RKO (cell line): Measurements from ENCODE around the gene HINFP.

ENCODE experiments used
- DNase-seq: peaks from one replicate; pipeline ENCODE4 v3.0.0-alpha.2; 2016; ENCODE audit warnings: low spot score

HINFP gene, protein sequence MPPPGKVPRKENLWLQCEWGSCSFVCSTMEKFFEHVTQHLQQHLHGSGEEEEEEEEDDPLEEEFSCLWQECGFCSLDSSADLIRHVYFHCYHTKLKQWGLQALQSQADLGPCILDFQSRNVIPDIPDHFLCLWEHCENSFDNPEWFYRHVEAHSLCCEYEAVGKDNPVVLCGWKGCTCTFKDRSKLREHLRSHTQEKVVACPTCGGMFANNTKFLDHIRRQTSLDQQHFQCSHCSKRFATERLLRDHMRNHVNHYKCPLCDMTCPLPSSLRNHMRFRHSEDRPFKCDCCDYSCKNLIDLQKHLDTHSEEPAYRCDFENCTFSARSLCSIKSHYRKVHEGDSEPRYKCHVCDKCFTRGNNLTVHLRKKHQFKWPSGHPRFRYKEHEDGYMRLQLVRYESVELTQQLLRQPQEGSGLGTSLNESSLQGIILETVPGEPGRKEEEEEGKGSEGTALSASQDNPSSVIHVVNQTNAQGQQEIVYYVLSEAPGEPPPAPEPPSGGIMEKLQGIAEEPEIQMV

DNA sequence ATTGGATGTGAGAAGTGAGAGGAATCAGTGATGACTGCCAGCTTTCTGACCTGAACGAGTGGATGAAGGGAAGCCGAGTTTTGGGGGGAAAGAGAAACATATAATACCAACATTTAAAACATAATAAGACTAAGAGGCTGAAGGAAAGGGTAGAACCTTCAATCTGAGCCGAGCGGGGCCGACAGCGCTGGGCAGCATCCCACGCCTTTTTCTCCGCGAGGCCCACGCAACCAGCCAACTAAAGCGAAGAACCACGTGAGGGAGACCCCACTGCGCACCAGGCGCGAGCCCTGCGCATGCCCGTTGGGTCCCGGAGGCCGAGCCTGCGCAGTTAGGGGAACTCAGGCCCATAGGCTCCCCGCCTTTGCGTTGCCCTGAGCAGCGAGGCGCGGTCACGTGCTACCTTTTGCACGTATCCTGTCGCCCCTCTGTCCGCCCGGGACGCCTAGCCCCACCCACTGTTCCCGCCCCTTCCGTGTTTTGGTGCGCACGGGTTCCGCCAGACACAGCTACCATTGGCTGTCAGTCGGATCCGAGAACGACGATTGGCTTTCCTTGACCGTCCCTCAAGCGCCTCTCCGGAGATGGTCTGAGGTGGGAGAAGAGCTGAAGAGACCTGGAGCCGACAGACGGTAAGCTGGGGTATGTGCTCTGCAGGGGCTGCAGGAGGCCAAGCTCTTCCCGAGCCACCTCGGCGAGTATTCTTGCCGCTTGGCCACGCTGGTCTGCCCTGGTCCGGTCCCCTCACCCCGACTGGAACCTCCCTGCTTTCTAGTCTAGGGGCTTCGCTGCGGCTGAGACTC is at the start of gene HINFP:
HINFP (plus strand) TSS at position 573 of the 803 bp plus-strand sequence. CDS start 5,365 bp downstream, outside the sequence.
- peak; percentile 99 for DNase-seq

DNA sequence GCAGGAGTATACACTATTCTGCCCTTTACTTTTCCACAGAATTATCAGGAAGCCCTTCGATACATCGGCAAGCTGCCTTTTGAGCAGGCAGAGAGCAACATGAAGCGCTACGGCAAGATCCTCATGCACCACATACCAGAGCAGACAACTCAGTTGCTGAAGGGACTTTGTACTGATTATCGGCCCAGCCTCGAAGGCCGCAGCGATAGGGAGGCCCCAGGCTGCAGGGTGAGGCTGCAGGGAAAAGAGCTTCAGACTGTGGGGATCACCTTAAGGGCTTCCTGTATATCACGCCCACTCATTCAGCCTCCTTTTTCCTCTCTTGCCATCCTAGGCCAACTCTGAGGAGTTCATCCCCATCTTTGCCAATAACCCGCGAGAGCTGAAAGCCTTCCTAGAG is 43.5 kb upstream of the HINFP start:
- no peak for DNase-seq

DNA sequence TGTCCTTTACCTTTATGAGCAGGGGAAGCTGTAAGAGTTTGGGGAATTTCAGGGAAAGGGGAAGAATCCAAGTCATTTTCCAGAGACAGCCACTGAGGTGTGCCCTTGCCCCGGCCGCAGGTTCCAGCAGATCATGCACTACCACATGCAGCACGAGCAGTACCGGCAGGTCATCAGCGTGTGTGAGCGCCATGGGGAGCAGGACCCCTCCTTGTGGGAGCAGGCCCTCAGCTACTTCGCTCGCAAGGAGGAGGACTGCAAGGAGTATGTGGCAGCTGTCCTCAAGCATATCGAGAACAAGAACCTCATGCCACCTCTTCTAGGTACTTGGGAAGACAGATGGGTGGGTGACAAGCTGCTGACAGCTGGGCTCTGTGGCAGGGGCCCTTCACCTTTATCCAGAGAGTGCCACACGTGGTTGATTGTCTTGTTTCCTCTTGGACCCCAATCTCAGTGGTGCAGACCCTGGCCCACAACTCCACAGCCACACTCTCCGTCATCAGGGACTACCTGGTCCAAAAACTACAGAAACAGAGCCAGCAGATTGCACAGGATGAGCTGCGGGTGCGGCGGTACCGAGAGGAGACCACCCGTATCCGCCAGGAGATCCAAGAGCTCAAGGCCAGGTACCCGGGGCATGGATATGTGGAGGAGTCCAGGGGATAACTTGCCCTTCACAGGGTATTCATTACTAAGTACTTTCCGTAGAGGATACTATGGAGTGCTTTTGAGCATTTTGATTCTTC is 42.5 kb upstream of the HINFP start:
- DNase-seq: no peak

DNA sequence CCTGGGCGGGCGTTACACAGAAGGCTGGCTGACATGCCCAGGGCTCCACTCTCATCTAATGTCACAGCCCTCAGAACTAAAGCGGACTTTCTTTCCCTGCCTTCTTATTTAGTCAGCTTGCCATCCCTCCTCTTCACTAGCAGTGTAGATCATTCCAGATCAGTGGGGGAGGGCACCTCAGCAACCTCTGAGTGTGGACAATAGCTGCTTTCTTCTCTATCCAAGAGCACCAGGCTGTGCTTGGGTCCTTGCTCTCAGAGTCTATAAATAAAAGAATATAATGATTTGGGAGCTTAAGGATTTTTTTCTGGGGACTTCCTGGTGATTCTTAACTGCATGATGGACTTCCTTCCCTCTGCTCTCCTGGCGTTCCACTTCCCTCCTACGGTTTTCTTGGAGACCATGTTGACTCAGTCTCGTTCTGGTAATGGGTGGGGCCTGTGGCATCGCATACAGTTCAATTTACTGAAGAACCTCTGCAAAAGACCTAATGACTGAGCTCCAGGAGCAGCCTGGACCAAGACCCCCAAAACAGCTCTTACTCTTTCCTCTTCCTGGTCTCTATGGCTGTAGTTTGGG is 39.6 kb upstream of the HINFP start:
- DNase-seq: no peak

DNA sequence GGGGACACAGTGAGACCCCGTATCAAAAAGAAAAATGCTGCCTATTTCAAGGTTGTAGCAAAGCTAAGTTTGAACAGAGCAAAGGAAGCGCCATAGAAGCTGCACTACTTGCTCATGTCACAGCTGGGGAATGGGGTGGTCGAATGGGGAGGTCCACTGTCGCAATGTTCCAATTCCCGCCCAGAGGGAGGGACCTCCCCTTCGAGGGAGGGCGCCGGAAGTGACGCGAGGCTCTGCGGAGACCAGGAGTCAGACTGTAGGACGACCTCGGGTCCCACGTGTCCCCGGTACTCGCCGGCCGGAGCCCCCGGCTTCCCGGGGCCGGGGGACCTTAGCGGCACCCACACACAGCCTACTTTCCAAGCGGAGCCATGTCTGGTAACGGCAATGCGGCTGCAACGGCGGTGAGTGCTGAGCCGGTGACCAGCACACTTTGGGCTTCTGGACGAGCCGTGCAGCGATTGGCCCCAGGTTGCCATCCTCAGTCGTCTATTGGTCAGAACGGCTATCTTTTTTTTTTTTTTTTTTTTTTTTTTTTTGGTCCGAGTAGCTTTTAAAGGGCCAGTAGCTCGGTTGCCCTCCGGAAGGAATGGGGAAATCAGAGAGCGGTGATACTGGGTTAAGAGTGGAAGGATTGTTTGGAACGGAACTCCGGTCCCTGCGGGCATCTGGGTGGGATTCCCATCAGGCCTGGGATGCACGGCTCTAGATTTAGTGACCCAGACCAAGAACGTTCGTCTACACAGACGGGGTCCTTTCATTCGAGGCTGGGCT is 36.5 kb upstream of the HINFP start, which contains the start of gene HMBS:
HMBS (plus strand) TSS at position 219 of the 774 bp plus-strand sequence; CDS start at position 372, 153 bp downstream.
- peak; percentile 94 for DNase-seq

DNA sequence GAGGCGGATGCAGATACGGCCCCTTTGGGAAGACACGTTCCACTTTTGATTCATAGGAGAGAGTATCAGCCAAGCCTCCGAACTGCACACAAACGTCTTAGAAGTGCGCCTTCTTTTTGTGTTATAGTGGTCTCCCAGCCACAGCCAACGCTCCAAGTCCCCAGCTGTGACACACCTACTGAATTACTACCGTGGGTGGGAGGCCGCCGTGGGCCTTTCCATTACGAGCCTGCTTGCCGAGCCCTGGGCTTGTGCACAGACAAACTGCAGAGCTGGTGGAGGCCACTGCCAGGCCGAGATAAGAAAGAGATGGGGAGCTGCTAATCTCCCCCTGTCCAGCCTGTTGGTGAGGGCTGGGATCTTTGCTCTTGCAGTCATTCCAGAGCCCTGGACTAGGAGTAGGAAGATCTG is 35.9 kb upstream of the HINFP start:
- DNase-seq: peak; percentile 61

DNA sequence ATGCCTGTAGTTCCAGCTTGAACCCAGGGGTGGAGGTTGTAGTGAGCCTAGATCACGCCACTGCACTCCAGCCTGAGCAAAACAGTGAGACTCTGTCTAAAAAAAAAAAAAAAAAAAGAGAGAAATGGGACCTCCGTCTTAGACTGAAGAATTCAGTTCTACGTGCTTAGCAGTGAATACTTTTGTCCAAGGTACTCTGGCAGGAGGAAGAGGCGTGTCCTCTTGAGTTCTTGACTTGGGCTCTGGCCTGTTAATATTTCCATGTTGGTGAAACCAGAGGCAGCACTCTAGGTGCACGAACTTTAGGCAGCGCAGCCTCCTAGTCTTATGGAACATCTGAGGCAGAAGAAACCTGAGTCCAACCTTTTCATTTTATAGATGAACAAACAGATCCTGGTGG is 34.3 kb upstream of the HINFP start:
- no peak for DNase-seq

DNA sequence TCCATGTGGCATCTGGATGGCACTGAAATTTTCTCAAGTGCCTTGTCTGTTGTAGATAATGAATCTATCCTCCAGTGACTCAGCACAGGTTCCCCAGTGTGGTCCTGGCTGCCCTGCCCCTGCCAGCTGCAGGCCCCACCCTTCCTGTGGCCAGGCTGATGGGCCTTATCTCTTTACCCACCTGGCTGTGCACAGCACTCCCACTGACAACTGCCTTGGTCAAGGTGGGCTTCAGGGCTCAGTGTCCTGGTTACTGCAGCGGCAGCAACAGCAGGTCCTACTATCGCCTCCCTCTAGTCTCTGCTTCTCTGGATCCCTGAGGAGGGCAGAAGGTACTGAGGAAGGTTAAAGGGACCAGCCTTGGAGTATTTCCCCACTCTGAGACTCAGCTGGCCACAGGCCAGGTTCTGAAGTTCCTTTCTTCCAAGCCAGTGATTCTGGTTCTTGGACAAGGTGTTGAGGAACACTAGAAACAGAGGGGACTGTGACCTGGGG is 33.6 kb upstream of the HINFP start:
- DNase-seq: no peak

DNA sequence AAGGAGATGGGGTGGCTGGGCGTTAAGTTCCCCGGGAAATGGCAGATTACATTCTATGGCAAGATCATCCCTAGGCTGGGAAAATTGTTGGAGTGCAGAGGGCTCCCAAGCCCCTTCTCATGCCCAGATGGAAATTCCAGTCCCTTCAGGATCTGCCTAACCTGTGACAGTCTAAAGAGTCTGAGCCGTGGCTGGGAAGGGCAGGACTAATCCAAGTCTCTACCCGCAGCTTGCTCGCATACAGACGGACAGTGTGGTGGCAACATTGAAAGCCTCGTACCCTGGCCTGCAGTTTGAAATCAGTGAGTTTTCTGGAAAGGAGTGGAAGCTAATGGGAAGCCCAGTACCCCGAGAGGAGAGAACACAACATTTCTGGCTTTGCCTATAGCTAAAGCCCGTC is 33.0 kb upstream of the HINFP start:
- no peak for DNase-seq

DNA sequence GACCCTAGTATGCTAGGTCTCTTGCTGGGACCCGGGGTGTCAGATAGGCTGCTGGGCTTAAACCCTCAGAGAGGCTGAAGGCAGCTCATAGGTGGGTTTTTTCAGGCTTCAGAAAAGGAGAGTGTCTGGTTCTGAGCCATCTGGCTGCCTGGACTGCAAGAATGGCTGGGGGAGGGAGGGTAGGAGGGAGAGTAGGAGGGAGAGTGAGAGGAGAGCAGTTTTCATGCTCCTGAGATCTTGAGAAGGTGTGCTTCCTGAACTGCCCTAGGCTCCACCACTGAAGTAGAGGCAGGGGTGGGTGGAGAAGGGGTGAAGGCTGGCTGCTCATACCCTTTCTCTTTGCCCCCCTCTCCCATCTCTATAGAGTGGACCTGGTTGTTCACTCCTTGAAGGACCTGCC is 32.1 kb upstream of the HINFP start:
- DNase-seq: no peak

DNA sequence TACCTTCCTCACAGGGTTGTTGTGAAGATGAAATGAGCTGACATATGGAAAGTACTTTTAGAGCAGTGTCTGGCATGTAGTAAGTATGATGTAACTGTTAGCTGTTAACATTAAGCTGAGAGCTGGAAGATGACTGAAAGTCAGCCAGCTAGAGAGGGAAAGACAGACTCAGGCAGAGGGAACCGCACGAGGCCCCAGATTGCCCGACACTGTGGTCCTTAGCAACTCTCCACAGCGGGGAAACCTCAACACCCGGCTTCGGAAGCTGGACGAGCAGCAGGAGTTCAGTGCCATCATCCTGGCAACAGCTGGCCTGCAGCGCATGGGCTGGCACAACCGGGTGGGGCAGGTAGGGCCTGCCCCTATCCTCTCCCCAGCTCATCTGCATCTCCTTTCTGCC is 30.2 kb upstream of the HINFP start:
- DNase-seq: no peak

DNA sequence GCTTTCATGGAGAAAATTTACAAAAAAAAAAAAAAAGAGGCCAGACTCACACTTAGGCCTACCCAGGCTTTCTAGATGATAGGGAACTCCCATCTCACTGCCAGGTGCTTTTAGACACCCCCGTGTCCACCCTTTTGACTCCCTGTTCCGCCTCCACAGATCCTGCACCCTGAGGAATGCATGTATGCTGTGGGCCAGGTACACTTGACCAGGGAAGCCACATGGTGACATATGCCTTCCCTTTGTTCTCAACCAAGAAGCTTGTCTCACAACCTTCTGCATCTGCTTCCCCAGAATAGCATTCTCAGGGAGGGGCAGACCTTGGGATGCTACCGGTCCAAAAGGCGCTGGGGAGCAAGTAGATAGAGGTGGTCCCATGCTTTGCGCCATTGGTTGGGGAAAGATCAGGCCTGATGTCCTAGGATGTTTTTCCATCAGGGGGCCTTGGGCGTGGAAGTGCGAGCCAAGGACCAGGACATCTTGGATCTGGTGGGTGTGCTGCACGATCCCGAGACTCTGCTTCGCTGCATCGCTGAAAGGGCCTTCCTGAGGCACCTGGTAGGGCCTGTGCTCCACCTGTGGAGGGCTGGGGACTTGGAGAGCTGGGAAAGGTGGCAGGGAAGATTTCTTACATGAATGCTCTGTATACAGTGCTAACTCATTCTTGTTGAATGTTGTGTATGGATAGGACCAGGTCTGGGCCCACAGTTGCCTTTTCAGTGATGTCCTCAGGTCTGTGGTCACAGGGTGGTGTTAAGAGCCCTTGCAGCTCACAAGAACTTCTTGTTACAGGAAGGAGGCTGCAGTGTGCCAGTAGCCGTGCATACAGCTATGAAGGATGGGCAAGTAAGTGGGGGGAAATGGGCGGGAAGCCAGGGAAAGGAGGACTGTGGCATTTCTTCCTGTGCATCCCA is 29.2 kb upstream of the HINFP start:
- peak; percentile 29 for DNase-seq

DNA sequence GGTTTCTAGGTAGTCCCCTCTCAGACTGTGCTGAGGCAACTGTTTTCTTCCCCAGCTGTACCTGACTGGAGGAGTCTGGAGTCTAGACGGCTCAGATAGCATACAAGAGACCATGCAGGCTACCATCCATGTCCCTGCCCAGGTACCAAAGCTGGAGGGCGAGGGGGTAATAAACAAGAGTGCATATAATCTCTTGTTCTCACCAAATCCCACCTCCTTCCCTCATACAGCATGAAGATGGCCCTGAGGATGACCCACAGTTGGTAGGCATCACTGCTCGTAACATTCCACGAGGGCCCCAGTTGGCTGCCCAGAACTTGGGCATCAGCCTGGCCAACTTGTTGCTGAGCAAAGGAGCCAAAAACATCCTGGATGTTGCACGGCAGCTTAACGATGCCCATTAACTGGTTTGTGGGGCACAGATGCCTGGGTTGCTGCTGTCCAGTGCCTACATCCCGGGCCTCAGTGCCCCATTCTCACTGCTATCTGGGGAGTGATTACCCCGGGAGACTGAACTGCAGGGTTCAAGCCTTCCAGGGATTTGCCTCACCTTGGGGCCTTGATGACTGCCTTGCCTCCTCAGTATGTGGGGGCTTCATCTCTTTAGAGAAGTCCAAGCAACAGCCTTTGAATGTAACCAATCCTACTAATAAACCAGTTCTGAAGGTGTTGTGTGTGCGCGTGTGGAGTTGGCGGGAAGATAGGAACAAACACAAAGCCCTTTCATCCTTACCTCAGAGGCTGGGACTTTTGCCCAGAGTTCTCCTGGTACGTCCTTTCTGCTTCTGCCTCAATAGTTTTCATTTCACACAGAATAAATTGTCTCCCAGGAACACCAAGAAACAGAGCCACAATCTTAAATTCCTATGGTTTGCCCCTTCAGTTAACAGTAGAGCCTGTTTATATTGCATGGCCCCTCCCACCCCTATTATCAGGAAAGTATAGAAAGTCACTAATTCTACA is 28.2 kb upstream of the HINFP start:
- DNase-seq: peak; percentile 37

DNA sequence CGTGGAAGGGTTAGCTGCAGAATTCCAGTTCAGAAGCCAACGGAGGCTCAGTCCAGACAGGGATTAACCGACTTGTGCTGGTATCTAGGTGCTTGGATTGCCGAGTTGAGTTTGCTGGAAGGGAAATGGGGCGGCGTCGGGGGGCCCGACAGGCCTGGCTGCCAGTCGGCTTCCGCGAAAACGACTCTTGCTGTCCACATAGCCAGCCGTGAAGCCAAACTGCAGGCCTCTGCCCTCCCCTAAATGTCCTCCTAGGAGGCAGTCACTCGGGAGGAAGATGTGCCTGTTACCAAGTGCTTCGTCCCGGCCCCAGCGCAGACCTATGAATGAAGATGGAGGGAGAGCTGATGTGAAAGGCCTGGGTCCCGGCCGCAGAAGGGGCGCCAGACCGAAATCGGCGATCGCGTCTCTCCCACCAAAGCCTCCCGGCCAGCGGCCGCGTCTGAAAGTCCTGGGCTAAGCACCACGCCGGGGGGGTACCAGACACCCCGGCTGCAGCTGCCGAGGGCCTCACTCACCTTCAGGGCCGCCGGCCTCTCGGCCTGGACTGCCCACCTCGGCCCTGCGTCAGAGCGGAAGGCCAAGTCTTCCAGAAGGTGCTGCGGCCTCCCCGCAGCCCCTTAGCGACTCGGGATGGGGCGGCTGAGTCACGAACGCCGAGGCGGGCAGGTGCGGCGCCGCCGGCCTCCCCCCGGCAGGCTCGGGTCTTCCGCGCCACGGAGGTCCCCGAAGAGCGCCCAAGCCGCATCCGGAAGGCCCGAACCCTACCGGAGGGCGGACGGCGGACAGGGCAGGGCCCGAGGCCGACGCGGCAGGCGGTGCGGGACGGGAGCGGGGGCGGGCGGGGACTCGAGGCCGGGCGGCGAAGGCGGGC is 27.2 kb upstream of the HINFP start:
- peak; percentile 52 for DNase-seq

DNA sequence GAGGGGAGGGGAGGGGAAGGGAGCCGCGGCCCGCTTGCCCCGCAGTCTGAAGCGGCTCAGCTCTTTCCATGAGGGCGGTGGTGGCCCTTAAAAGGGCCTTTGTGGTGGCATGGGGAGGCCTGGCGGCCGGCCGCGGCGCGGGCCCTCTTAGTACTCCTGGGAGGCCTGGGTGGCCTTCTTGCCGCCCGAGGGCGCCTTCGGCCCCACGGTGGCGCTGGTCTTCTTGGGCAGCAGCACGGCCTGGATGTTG is 26.6 kb upstream of the HINFP start:
- peak; percentile 83 for DNase-seq

DNA sequence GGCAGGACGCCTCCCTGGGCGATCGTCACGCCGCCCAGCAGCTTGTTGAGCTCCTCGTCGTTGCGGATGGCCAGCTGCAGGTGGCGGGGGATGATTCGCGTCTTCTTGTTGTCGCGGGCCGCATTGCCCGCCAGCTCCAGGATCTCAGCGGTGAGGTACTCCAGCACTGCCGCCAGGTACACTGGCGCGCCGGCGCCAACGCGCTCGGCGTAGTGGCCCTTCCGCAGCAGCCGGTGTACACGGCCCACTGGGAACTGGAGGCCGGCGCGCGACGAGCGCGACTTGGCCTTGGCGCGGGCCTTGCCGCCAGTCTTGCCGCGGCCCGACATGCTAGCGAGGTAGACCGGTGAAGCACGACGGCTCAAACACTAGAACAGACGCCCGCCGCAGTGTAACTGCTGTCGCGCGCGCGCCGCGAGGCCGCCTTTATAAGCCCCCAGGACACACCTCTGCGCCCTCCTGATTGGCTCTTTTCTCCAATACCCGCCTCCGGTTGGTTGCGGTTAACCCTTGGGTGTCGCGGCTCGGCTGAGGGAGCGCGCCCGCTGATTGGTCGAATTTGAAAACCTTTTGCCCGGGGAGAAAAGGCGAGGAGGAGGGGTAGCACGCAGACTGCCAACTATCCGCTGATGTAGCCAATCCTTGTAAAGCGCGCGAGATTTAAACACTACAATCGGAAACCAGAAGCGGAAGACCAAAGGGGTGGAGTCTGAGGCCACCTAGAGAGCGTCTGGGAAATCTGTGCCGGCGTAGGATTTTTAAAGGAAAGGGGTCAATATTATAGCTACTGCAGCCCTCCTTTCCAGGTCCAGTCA is 26.1 kb upstream of the HINFP start:
- DNase-seq: peak; percentile 100

DNA sequence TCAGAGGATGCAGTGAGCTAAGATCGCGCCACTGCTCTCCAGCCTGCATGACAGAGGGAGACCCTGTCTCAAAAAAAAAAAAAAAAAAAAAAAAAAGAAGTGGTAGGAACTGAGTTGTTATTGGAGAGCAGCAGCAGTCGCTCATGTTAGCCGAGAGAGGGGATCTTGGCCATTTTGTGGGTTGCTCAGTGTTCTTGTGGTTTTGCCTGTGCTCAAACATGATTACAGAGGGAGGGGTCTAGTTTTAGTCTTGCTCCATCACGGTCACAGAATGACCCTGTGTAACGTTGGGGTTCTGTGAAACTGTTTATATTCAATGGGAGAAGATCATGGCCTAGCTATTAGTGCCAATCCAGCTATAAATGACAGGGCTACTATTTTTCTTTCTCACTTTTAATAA is 21.7 kb upstream of the HINFP start:
- no peak for DNase-seq
